Left lung (tissue), 10 donors: Measurements from ENCODE around the gene NAP1L4. TPM values are rescaled to one million over a fixed set of nuclear protein-coding genes. Genes with fewer than 3 reads are reported as not detected.

ENCODE experiments used
- ATAC-seq: fragments of 200-7000 bp; cut with Tn5 transposase; one replicate; pipeline ENCODE4 v1.9.1; 2020; ENCODE audit warnings: moderate library complexity
- DNase-seq, 4 donors: peaks; one replicate each; pipeline ENCODE4 v3.0.0-alpha.2; 2013 to 2020
- H3K27ac ChIP-seq, 2 donors: fragments of 200-600 bp; sonication (generic) in 1 of 2; one replicate each; pipeline versions ENCODE4 v1.5.0 to v1.8.0; 2020 to 2021
- H3K27me3 ChIP-seq, 2 donors: fragments of 200-600 bp; sonication (generic) in 1 of 2; one replicate each; pipeline versions ENCODE4 v1.5.0 to v1.8.0; 2020 to 2021
- H3K36me3 ChIP-seq, 2 donors: fragments of 200-600 bp; sonication (generic) in 1 of 2; one replicate each; pipeline versions ENCODE4 v1.5.0 to v1.8.0; 2020 to 2021
- H3K4me1 ChIP-seq, 2 donors: fragments of 200-600 bp; one replicate each; pipeline ENCODE4 v1.8.0; 2021
- H3K4me3 ChIP-seq, 2 donors: fragments of 200-600 bp; sonication (generic) in 1 of 2; one replicate each; pipeline versions ENCODE4 v1.5.0 to v1.8.0; 2020 to 2021; ENCODE audit warnings: mild to moderate bottlenecking in 1 of 2
- H3K9me3 ChIP-seq, 2 donors: fragments of 200-600 bp; sonication (generic) in 1 of 2; one replicate each; pipeline versions ENCODE4 v1.5.0 to v1.8.0; 2020 to 2021
- intact Hi-C, 2 donors: fragments of 100-400 bp; cut with DNase I; formaldehyde crosslinking; loops; one replicate each; pipeline versions ENCODE4 v1.11.2 to v1.14.2; 2022
- polyA plus RNA-seq, 6 donors: library from polyadenylated mRNA; unstranded; fragments of 120-200 nt; gene quantifications; one replicate each; pipeline ENCODE4 v1.2.1, GENCODE V29; 2013; ENCODE audit not compliant: insufficient read length in 6 of 6
- total RNA-seq, 2 donors: library from RNA; stranded (reverse); fragmentation: NEBNext Ultra II Directional; extraction: Animal tissue kit (Norgen Biotek cat#: 25700); gene quantifications; one replicate each; pipeline ENCODE4 v1.2.1, GENCODE V29; 2021
- TF ChIP-seq, protein P1 (sequence below), 2 donors: fragments of 200-600 bp; sonication (generic) in 1 of 2; IDR thresholded peaks; one replicate each; pipeline versions ENCODE4 v1.5.0 to v1.8.0; 2021; ENCODE audit warnings: antibody characterized with exemption in 2 of 2
- donor health status: DM: no; HTN: yes; CAD: no.
- donor health status: DM: no; HTN: no; CAD: no.

NAP1L4 gene
- total and polyA plus RNA-seq, 8 donors, result 101 to 204 (median 180) TPM

DNA sequence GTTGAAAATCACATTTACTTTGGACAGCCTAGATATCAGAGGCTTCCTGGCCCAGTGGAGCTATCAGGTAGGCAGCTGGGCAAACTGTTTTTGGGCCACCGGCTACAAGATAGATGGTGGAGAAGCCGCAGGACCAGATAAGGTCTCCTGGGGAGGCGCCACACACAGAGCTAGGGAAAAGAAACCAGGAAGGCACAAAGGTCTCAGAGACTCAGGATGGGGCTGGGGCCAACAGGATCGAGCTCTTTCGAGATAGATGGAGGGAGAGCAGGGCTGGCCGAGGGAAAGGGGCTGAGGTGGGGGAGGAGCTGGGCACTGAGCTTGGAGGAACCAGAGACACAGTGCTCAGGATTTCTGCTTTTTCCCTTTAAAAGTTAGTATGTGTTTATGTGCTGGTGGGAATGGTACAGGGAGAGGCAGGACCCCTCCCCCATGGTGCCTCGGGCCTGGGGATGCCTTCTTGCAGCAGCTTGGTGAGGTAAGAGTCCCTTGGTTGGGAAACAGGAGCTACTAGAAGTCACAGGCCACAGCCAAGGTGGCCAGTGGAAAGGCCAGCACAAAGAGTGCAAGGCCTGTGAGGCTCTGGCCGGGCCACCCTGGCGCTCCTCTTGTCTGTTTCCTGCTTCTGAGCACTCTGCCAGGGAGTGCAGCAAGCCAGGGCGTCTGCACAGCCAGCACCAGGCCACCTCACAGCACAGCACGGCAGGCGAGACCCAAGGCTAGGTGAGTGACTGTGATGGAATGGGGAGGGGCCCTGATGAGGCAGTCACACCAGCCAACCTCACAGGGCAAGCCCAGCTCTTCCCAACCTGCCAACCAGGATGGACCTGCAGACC is 11.5 kb upstream of the NAP1L4 start:
- Histone ChIP-seq H3K4me3 (no peak overlapping the region), H3K27ac (no peak overlapping the region), H3K4me1 (peaks cover 0 to 10% of the 10 kb centered on the region in 2 donors), H3K9me3 (no peaks in the 10 kb centered on the region), H3K27me3 (no peaks in the 10 kb centered on the region), H3K36me3 (peaks cover 0 to 93% of the 10 kb centered on the region in 2 donors)
- intact Hi-C loops, result no loop called here
- TF ChIP-seq, protein P1, sequence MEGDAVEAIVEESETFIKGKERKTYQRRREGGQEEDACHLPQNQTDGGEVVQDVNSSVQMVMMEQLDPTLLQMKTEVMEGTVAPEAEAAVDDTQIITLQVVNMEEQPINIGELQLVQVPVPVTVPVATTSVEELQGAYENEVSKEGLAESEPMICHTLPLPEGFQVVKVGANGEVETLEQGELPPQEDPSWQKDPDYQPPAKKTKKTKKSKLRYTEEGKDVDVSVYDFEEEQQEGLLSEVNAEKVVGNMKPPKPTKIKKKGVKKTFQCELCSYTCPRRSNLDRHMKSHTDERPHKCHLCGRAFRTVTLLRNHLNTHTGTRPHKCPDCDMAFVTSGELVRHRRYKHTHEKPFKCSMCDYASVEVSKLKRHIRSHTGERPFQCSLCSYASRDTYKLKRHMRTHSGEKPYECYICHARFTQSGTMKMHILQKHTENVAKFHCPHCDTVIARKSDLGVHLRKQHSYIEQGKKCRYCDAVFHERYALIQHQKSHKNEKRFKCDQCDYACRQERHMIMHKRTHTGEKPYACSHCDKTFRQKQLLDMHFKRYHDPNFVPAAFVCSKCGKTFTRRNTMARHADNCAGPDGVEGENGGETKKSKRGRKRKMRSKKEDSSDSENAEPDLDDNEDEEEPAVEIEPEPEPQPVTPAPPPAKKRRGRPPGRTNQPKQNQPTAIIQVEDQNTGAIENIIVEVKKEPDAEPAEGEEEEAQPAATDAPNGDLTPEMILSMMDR (IDR thresholded peaks at IDR 0.05), result no peak
- DNase-seq (peak in 1 of 4 donors; percentile 30), ATAC-seq (peak; percentile 2)

DNA sequence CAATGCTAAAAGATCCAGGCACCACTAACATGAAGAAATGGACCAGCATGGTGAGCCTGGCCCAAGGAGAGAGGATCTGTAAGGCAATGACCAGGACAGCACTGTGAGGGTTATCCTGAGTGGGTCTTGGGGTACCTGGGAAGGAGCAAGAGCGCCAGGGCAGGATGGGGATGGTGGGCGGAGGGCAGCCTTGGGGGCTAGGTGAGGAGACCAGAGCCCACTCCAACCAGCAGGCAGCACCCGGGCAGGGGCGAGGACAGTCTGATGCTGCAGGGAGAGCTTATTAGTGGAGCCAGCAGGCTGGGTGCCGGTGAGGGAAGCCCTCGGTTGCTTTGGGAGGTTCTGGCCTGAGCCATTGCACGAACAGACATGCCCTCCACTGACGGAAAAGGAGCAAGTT is 10.7 kb upstream of the NAP1L4 start:
- no peak for DNase-seq
- Histone ChIP-seq H3K4me3 (no peak overlapping the region), H3K9me3 (no peaks in the 10 kb centered on the region), H3K27me3 (no peaks in the 10 kb centered on the region), H3K36me3 (peaks cover 0 to 86% of the 10 kb centered on the region in 2 donors), H3K4me1 (peaks cover 0 to 10% of the 10 kb centered on the region in 2 donors), H3K27ac (no peak overlapping the region)
- TF ChIP-seq, protein P1 (IDR thresholded peaks at IDR 0.05), result no peak
- ATAC-seq, result no peak
- intact Hi-C loops, result no loop called here

DNA sequence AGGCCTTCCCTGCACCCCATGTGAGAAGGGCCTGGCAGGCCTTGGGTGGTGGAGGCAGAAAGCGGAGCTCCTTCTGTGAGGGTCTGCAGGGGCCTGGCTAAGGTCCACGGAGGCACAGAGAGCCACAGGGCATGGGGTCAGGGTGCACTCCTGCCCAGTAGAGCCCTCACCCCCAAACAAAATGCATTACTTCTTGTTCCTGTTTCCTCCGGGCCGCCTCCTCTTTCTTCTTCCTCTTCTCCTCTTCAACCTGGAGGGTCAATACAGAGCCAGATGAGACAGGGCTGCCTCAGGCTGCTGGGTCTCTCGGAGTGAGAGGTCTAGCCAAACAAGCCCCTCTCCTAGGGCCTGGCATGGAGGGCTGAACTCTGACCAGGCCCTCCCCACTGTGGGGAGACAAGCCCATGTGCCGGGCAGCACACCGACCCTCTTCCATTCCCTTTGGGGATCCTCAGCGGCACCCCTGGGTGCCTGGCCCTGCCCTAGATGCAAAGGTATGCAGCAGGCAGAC is 10.3 kb upstream of the NAP1L4 start:
- TF ChIP-seq, protein P1 (IDR thresholded peaks at IDR 0.05), result no peak
- H3K9me3 ChIP-seq, result no peaks in the 10 kb centered on the region
- H3K4me3 ChIP-seq, result no peak overlapping the region
- peaks cover 0 to 81% of the 10 kb centered on the region in 2 donors for H3K36me3 ChIP-seq
- no peak for ATAC-seq
- H3K27me3 ChIP-seq, result no peaks in the 10 kb centered on the region
- peaks cover 0 to 10% of the 10 kb centered on the region in 2 donors for H3K4me1 ChIP-seq
- no peak overlapping the region for H3K27ac ChIP-seq
- no peak for DNase-seq
- intact Hi-C loops, result no loop called here

DNA sequence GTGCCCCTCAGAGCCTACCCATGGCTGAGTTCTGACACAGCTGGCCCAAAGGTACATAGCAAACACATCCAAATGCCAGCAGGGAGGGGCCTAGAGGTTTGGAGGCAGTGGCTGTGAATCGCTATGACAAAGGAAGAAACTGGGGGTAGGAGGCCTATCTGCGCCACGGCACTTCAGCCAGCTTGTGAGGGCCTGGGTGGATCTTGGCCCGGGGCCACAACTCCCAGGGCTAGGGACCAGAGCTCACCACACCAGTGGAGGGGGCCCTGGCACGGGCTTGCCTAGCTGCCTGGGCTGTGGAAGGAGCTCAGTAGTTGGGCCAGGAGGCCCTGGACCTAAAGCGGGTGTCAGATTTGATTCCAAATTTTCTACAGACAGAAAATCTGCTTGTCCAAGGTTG is 9.4 kb upstream of the NAP1L4 start:
- TF ChIP-seq, protein P1 (IDR thresholded peaks at IDR 0.05), result no peak
- intact Hi-C loops, result no loop called here
- peaks cover 0 to 72% of the 10 kb centered on the region in 2 donors for H3K36me3 ChIP-seq
- DNase-seq (peak in 1 of 4 donors; percentile 37), ATAC-seq (no peak)
- no peak overlapping the region for H3K4me3 ChIP-seq
- no peaks in the 10 kb centered on the region for H3K27me3 ChIP-seq
- no peak overlapping the region for H3K27ac ChIP-seq
- H3K9me3 ChIP-seq, result no peaks in the 10 kb centered on the region
- H3K4me1 ChIP-seq, result peaks cover 0 to 10% of the 10 kb centered on the region in 2 donors
